Measurements from ENCODE around the gene ANKAR. TPM values are rescaled to one million over a fixed set of nuclear protein-coding genes. Genes with fewer than 3 reads are reported as not detected.

Gene ANKAR, protein sequence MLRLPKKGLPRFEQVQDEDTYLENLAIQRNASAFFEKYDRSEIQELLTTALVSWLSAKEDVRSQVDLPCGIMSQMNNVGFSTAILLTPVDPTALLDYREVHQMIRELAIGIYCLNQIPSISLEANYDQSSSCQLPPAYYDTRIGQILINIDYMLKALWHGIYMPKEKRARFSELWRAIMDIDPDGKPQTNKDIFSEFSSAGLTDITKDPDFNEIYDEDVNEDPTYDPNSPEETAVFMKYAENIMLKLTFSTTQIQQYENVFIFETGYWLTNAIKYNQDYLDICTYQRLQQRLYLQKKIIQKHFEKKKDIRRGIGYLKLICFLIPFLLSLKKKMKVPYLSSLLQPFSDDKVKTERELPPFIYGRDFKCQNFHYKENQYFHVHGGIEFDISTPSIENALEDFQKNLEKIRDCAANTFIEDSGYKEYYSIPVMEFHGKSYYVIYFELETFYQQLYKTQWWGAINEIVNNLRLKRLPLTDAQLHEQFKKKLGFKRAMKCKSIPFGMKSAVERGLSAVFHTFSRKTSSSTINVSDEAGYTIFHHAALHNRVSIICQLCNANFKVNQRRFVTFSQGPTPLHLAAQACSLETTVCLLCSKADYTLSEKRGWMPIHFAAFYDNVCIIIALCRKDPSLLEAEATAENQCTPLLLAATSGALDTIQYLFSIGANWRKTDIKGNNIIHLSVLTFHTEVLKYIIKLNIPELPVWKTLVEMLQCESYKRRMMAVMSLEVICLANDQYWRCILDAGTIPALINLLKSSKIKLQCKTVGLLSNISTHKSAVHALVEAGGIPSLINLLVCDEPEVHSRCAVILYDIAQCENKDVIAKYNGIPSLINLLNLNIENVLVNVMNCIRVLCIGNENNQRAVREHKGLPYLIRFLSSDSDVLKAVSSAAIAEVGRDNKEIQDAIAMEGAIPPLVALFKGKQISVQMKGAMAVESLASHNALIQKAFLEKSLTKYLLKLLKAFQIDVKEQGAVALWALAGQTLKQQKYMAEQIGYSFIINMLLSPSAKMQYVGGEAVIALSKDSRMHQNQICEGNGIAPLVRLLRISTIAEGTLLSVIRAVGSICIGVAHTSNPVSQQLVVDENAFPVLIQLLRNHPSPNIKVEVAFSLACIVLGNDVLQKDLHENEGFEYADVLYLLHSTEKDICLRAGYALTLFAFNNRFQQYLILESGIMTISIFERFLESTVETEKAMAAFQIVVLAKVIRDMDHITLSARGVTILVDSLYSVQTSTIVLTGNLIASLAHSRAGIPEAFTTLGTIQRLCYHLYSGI (N-terminal part only)
- 10 to 100 TPM in 1 of 4 donors, 1 to 10 TPM in 2, under 1 TPM in 1; 0.95 to 11.0 (median 5.3) TPM for total RNA-seq

DNA sequence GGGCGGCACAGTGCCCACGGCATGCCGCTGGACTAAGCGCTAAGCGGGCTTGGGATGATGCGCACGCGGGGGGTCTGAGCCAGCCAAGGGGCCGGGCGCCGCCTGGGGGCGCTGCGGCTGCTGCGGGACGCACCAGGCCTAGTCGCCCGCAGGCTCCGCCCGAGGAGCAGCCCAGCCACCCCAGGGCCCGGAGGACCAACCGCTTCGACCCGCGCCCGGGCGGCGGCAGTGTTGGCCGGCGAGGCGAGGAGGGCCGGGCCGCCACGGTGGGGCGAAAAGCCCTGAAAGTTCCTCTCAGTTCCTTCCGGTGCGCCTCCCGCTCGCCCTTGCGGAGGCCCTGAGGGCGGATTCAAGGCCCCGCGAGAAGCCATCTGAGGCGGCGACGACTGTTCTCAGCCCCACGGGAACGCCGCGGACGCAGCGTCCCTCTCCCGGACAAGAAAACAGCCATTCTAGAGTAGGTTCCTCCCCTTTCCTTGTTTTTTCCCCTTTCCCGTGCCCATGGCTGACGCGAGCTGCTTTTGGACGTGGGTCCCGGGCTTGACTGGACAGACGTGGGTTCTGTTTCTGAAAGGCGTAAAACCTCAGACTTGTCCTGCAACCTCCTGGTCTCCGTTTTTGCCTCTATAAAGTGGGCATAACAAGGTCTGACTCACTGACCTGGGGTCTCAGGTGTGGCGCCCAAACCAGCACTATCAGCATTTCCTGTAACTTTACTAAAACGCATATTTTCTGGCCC, at the start of gene ANKAR:
ANKAR (plus strand) TSS at position 297 of the 739 bp plus-strand sequence. CDS start 1,821 bp downstream, outside the sequence.
- no peaks in the 10 kb centered on the region for H3K9me3 ChIP-seq
- H3K27ac ChIP-seq: peak within 1 kb of the TSS; percentile 89
- DNase-seq (ENCODE audit: low spot score in 2 of 2): peak; percentile 93 to 94
- 1% methylated on average over 46 of the region's 62 CpGs for WGBS
- no peaks in the 10 kb centered on the region for H3K27me3 ChIP-seq
- peaks cover 11% of the 10 kb centered on the region for H3K4me1 ChIP-seq
- TF ChIP-seq, protein P1, sequence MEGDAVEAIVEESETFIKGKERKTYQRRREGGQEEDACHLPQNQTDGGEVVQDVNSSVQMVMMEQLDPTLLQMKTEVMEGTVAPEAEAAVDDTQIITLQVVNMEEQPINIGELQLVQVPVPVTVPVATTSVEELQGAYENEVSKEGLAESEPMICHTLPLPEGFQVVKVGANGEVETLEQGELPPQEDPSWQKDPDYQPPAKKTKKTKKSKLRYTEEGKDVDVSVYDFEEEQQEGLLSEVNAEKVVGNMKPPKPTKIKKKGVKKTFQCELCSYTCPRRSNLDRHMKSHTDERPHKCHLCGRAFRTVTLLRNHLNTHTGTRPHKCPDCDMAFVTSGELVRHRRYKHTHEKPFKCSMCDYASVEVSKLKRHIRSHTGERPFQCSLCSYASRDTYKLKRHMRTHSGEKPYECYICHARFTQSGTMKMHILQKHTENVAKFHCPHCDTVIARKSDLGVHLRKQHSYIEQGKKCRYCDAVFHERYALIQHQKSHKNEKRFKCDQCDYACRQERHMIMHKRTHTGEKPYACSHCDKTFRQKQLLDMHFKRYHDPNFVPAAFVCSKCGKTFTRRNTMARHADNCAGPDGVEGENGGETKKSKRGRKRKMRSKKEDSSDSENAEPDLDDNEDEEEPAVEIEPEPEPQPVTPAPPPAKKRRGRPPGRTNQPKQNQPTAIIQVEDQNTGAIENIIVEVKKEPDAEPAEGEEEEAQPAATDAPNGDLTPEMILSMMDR (IDR thresholded peaks at IDR 0.05): peak; percentile 20 to 92
- TF ChIP-seq EP300 (IDR thresholded peaks at IDR 0.05) (peak; percentile 8), POLR2A (IDR thresholded peaks at IDR 0.05) (peak in 1 of 2 donors; percentile 64), POLR2AphosphoS5 (IDR thresholded peaks at IDR 0.05) (peak in 1 of 3 donors; percentile 31)
- H3K4me3 ChIP-seq: peak within 1 kb of the TSS; percentile 52
- peaks cover 15% of the 10 kb centered on the region for H3K36me3 ChIP-seq

DNA sequence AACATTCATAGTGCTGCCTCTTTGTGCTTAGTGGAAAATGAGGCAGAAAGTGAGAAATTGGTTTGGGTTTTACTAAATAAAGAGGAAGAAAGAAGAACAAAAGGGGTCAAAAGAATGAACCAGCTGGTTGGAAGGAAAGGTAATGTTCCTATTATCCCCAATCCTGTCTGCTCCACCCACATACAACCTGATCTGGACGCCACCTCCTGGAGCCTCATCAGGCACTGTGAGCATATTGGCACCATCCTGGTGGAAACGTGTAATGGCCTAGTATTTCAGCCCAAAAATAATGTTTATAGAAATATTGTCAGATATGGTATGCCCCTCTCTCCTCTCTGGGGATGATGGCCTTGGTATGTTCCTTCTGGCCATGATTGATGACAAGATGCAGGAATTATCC, 48.8 kb upstream of the ANKAR start:
- Histone ChIP-seq H3K4me1 (peaks cover 4% of the 10 kb centered on the region), H3K4me3 (no peak overlapping the region), H3K36me3 (no peaks in the 10 kb centered on the region), H3K27me3 (no peaks in the 10 kb centered on the region), H3K9me3 (no peaks in the 10 kb centered on the region), H3K27ac (no peak overlapping the region)
- TF ChIP-seq POLR2A (IDR thresholded peaks at IDR 0.05): no peak
- no peak for TF ChIP-seq EP300 (IDR thresholded peaks at IDR 0.05)
- no peak for TF ChIP-seq POLR2AphosphoS5 (IDR thresholded peaks at IDR 0.05)
- TF ChIP-seq, protein P1 (IDR thresholded peaks at IDR 0.05): no peak
- no peak for DNase-seq (ENCODE audit: low spot score in 2 of 2)
- 90% methylated on average over 2 of the region's 2 CpGs for WGBS

DNA sequence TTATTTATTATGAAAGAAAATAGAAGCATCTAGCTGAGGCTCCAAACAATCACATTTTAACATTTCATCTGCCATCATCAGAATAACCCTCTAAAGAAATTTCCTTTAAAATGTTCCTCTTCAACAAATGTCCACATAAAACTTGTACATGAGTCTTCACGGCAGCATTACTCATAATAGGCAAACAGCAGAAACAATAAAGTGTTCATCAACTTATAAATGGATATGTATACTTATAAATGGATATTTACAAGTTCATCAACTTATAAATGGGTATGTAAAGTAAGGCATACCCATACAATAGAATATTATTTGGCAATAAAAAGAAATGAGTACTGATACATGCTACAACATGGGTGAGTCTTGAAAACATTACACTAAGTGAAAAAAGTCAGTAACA, 46.7 kb upstream of the ANKAR start:
- no peaks in the 10 kb centered on the region for H3K27me3 ChIP-seq
- 95% methylated on average over 1 of the region's 1 CpG for WGBS
- peaks cover 4% of the 10 kb centered on the region for H3K4me1 ChIP-seq
- no peak for TF ChIP-seq POLR2AphosphoS5 (IDR thresholded peaks at IDR 0.05)
- TF ChIP-seq, protein P1 (IDR thresholded peaks at IDR 0.05): no peak
- DNase-seq (ENCODE audit: low spot score in 2 of 2): no peak
- H3K27ac ChIP-seq: no peak overlapping the region
- no peaks in the 10 kb centered on the region for H3K9me3 ChIP-seq
- no peak overlapping the region for H3K4me3 ChIP-seq
- H3K36me3 ChIP-seq: no peaks in the 10 kb centered on the region

DNA sequence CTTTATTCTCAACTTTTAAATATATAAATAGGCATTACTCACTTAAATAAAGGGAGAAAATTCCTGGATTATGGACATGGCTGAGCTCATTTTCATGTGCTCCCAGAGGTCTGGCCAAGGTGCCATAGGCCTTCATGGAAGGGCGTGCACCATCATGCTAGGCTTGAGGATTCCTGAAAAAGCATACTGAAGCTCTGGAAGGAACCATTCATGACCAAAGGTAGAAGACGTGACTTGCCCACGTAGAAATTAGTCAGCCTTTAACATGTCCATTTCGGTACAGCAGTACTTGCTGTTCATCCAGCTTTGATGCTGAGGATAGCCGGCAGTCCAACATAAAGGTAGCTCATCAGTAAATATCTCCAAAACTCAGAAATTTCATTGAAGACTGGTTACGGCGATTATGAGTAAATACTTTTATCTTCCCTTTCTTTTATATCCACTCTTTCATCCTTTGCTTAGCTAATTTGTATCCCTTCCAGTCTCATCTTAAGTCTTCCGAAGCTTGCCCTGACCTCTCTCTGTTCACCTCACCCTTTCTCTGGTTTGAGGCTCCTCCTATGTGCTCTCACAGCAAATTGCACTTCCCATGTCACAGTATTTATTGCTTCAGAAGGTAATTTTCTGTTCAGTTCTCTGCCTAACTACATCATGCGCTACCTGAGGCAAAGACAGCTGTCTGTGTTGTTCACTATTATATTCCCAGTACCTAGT, 45.5 kb upstream of the ANKAR start:
- Histone ChIP-seq H3K9me3 (no peaks in the 10 kb centered on the region), H3K4me3 (no peak overlapping the region), H3K27ac (no peak overlapping the region), H3K27me3 (no peaks in the 10 kb centered on the region), H3K36me3 (no peaks in the 10 kb centered on the region), H3K4me1 (peaks cover 4% of the 10 kb centered on the region)
- TF ChIP-seq POLR2A (IDR thresholded peaks at IDR 0.05): no peak
- TF ChIP-seq EP300 (IDR thresholded peaks at IDR 0.05): no peak
- TF ChIP-seq, protein P1 (IDR thresholded peaks at IDR 0.05): no peak
- TF ChIP-seq POLR2AphosphoS5 (IDR thresholded peaks at IDR 0.05): no peak
- DNase-seq (ENCODE audit: low spot score in 2 of 2): no peak
- 83% methylated on average over 9 of the region's 9 CpGs for WGBS

Data from suprapubic skin (tissue), 4 donors.